ENCODE measurements around the gene RAB11A. TPM values are rescaled to one million over a fixed set of nuclear protein-coding genes. Genes with fewer than 3 reads are reported as not detected.

RAB11A gene
- total RNA-seq, 1 donor = 218 TPM

Small RNA genes lying within 50 kb of the gene (small RNA-seq; reads per million reads assigned to genes)
- gene RF00026 = not detected

Other genes with a start within 250 kb of the RAB11A start
- gene SLC24A1, start 247.6 kb upstream of the RAB11A start, total RNA-seq (ENCODE audit: low replicate concordance) = 7.9 and 13.2 TPM in 2 replicates
- 18.6 and 30.3 TPM in 2 replicates for gene DENND4A, start 77.2 kb upstream of the RAB11A start, total RNA-seq (ENCODE audit: low replicate concordance)

All from fibroblast of the aortic adventitia (primary cell).